ENCODE results near the gene TSPEAR.

GRCh38 chr21:44511938-44512275, 199.5 kb downstream of the TSPEAR start:
- TF ChIP-seq, protein P1, sequence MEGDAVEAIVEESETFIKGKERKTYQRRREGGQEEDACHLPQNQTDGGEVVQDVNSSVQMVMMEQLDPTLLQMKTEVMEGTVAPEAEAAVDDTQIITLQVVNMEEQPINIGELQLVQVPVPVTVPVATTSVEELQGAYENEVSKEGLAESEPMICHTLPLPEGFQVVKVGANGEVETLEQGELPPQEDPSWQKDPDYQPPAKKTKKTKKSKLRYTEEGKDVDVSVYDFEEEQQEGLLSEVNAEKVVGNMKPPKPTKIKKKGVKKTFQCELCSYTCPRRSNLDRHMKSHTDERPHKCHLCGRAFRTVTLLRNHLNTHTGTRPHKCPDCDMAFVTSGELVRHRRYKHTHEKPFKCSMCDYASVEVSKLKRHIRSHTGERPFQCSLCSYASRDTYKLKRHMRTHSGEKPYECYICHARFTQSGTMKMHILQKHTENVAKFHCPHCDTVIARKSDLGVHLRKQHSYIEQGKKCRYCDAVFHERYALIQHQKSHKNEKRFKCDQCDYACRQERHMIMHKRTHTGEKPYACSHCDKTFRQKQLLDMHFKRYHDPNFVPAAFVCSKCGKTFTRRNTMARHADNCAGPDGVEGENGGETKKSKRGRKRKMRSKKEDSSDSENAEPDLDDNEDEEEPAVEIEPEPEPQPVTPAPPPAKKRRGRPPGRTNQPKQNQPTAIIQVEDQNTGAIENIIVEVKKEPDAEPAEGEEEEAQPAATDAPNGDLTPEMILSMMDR (IDR thresholded peaks at IDR 0.05; ENCODE audit: low read length), result no peak
- no peak for TF ChIP-seq EZH2 (IDR thresholded peaks at IDR 0.05; ENCODE audit: borderline replicate concordance, low read length)
